CD14-positive monocyte (primary cell): ENCODE data around the gene NR1I3. TPM values are rescaled to one million over a fixed set of nuclear protein-coding genes. Genes with fewer than 3 reads are reported as not detected.
A peak's percentile ranks its signal among the peaks of the same experiment; 100 is the strongest.

Experiments used
- DNase-seq, 3 donors: peaks; one replicate each; pipeline ENCODE4 v3.0.0-alpha.2; 2011 to 2022
- H2AFZ ChIP-seq: 2 replicates; pipeline ENCODE4 v1.6.0; 2012; ENCODE audit warnings: mild to moderate bottlenecking, low read depth, low read length, inconsistent platforms; ENCODE audit not compliant: insufficient read depth, poor library complexity, severe bottlenecking
- H3K27ac ChIP-seq, 2 donors: 1 replicate in 1 of 2; 2 replicates in 1 of 2; pipeline ENCODE4 v1.5.1; 2012 to 2013; ENCODE audit warnings: low read length in 2 of 2, control low read depth in 1 of 2, inconsistent platforms in 1 of 2, low read depth in 1 of 2, mild to moderate bottlenecking in 1 of 2
- H3K27me3 ChIP-seq, 2 donors: one replicate each; pipeline versions ENCODE4 v1.6.0 to v1.6.1; 2011 to 2013; ENCODE audit warnings: low read length in 2 of 2; ENCODE audit not compliant: control insufficient read depth in 2 of 2, insufficient read depth in 2 of 2
- H3K36me3 ChIP-seq, 2 donors: replicated peaks in 1 of 2; 1 replicate in 1 of 2; 2 replicates in 1 of 2; pipeline versions ENCODE4 v1.5.1 to v1.6.1; 2012 to 2013; ENCODE audit warnings: low read length in 2 of 2, control low read depth in 1 of 2, inconsistent platforms in 1 of 2, mild to moderate bottlenecking in 1 of 2; ENCODE audit not compliant: insufficient read depth in 2 of 2, control insufficient read depth in 1 of 2
- H3K4me1 ChIP-seq, 2 donors: 1 replicate in 1 of 2; 2 replicates in 1 of 2; pipeline versions ENCODE4 v1.5.1 to v1.6.1; 2012 to 2013; ENCODE audit warnings: low read length in 2 of 2, control low read depth in 1 of 2, inconsistent platforms in 1 of 2, mild to moderate bottlenecking in 1 of 2, moderate library complexity in 1 of 2; ENCODE audit not compliant: insufficient read depth in 2 of 2, control insufficient read depth in 1 of 2
- H3K4me2 ChIP-seq: replicated peaks from 2 replicates; pipeline ENCODE3; 2012; ENCODE audit warnings: low read length, moderate library complexity, mild to moderate bottlenecking; ENCODE audit not compliant: poor library complexity, severe bottlenecking; ENCODE audit errors: extremely low read depth
- H3K4me3 ChIP-seq, 3 experiments: fragments of 200-600 bp in 1 of 3; sonication (generic) in 1 of 3; replicated peaks in 1 of 3; 1 replicate in 2 of 3; 2 replicates in 1 of 3; pipeline ENCODE4 v1.5.1; 2011 to 2013; ENCODE audit warnings: low read length in 3 of 3, mild to moderate bottlenecking in 3 of 3, control low read depth in 2 of 3, low read depth in 2 of 3, inconsistent platforms in 1 of 3, moderate library complexity in 1 of 3
- H3K79me2 ChIP-seq: 2 replicates; pipeline ENCODE4 v1.6.0; 2012; ENCODE audit warnings: mild to moderate bottlenecking, control low read depth, inconsistent platforms, low read length, moderate library complexity; ENCODE audit not compliant: insufficient read depth
- H3K9ac ChIP-seq: 2 replicates; pipeline ENCODE4 v1.6.0; 2017; ENCODE audit warnings: low read length, mild to moderate bottlenecking; ENCODE audit not compliant: insufficient read depth, poor library complexity, severe bottlenecking
- H3K9me3 ChIP-seq, 2 donors: replicated peaks in 1 of 2; 1 replicate in 1 of 2; 2 replicates in 1 of 2; pipeline versions ENCODE4 v1.5.1 to v1.6.1; 2012 to 2013; ENCODE audit warnings: low read length in 2 of 2, control low read depth in 1 of 2; ENCODE audit not compliant: control insufficient read depth in 1 of 2, insufficient read depth in 1 of 2
- H4K20me1 ChIP-seq: 2 replicates; pipeline ENCODE4 v1.6.0; 2012; ENCODE audit warnings: mild to moderate bottlenecking, low read length, control low read depth, moderate library complexity; ENCODE audit not compliant: insufficient read depth
- H3K27ac Mint-ChIP-seq, 7 donors: one replicate each; pipeline ENCODE4 v1.8.0; 2020; ENCODE audit warnings: mild to moderate bottlenecking in 7 of 7, mixed read lengths in 7 of 7, moderate library complexity in 6 of 7, inconsistent platforms in 2 of 7
- H3K27me3 Mint-ChIP-seq, 3 donors: one replicate each; pipeline ENCODE4 v1.8.0; 2021 to 2022; ENCODE audit warnings: low read depth in 3 of 3, mild to moderate bottlenecking in 3 of 3, mixed read lengths in 3 of 3, moderate library complexity in 3 of 3, inconsistent platforms in 1 of 3
- H3K36me3 Mint-ChIP-seq, 2 donors: one replicate each; pipeline ENCODE4 v1.8.0; 2020; ENCODE audit warnings: mixed read lengths in 2 of 2, inconsistent platforms in 1 of 2, mild to moderate bottlenecking in 1 of 2
- H3K4me1 Mint-ChIP-seq: one replicate; pipeline ENCODE4 v1.8.0; 2020; ENCODE audit warnings: mild to moderate bottlenecking, mixed read lengths
- H3K4me3 Mint-ChIP-seq, 2 donors: one replicate each; pipeline ENCODE4 v1.8.0; 2020; ENCODE audit warnings: mild to moderate bottlenecking in 2 of 2, mixed read lengths in 2 of 2, moderate library complexity in 1 of 2
- H3K9me3 Mint-ChIP-seq, 7 donors: one replicate each; pipeline ENCODE4 v1.8.0; 2020 to 2022; ENCODE audit warnings: mixed read lengths in 7 of 7, mild to moderate bottlenecking in 6 of 7, moderate library complexity in 6 of 7, inconsistent platforms in 2 of 7
- CTCF ChIP-seq: fragments of 200-600 bp; IDR thresholded peaks from one replicate; pipeline ENCODE4 v1.8.0; 2022; ENCODE audit warnings: antibody characterized with exemption, mild to moderate bottlenecking
- WGBS: methylation state at CpG from one replicate; pipeline ENCODE4 v1.1.5; 2013; ENCODE audit warnings: missing lambda C conversion rate; ENCODE audit not compliant: insufficient coverage; 5-methylcytosine and 5-hydroxymethylcytosine counted together
- intact Hi-C, 2 donors: fragments of 100-400 bp; cut with micrococcal nuclease; formaldehyde crosslinking; loops; one replicate each; pipeline versions ENCODE4 v1.15.0 to v1.15.1; 2023
- polyA plus RNA-seq, 3 donors: library from polyadenylated mRNA; depleted of rRNA in 1 of 3; unstranded in 2 of 3; stranded (reverse) in 1 of 3; fragments of 300-500 nt in 2 of 3; fragments of >200 nt in 1 of 3; fragmentation: Illumina TruSeq in 2 of 3; gene quantifications; 1 replicate in 2 of 3; 2 replicates in 1 of 3; pipeline ENCODE4 v1.2.3, GENCODE V29; 2012 to 2021

NR1I3 gene
- polyA plus RNA-seq, 3 donors: not detected

- no peaks in the 10 kb centered on the region for H3K27me3 ChIP-seq
- H3K4me2 ChIP-seq: no peak overlapping the region
- no peak overlapping the region for H3K27ac ChIP-seq
- H2AFZ ChIP-seq: no peak overlapping the region
- H4K20me1 ChIP-seq: no peaks in the 10 kb centered on the region
- no peaks in the 10 kb centered on the region for H3K9me3 ChIP-seq
- peaks cover 25 to 30% of the 10 kb centered on the region in 2 donors for H3K36me3 ChIP-seq
- intact Hi-C loops: loop anchor here in 1 of 2 donors (5.0 kb wide), 1 partner anchor 59 kb away; no protein-coding TSS in a partner anchor
- Mint-ChIP-seq H3K4me1 (peaks cover 5% of the 10 kb centered on the region), H3K27me3 (peaks cover 0 to 4% (median 0%) of the 10 kb centered on the region in 3 donors), H3K4me3 (no peak overlapping the region), H3K9me3 (no peaks in the 10 kb centered on the region), H3K27ac (no peak overlapping the region), H3K36me3 (peaks cover 26 to 29% of the 10 kb centered on the region in 2 donors)
- 97% methylated on average over 8 of the region's 9 CpGs for WGBS
- no peak overlapping the region for H3K9ac ChIP-seq
- H3K4me3 ChIP-seq: no peak overlapping the region
- DNase-seq: no peak
- H3K79me2 ChIP-seq: no peaks in the 10 kb centered on the region
- TF ChIP-seq CTCF: no peak
- H3K4me1 ChIP-seq: peaks cover 2 to 3% of the 10 kb centered on the region in 2 donors
Observed at GRCh38 chr1:161233102-161233501, 4.9 kb downstream of the NR1I3 start.

- WGBS: 97% methylated on average over 6 of the region's 7 CpGs
- no peaks in the 10 kb centered on the region for H3K9me3 ChIP-seq
- H2AFZ ChIP-seq: no peak overlapping the region
- H4K20me1 ChIP-seq: peaks cover 5% of the 10 kb centered on the region
- H3K27ac ChIP-seq: no peak overlapping the region
- H3K4me1 ChIP-seq: peaks cover 25% of the 10 kb centered on the region in 2 donors
- no peak overlapping the region for H3K4me3 ChIP-seq
- Mint-ChIP-seq H3K9me3 (no peaks in the 10 kb centered on the region), H3K36me3 (peaks cover 29 to 31% of the 10 kb centered on the region in 2 donors), H3K27ac (peak overlapping the region in 2 of 7 donors; percentile 50 to 53), H3K27me3 (peaks cover 0 to 4% (median 0%) of the 10 kb centered on the region in 3 donors), H3K4me3 (no peak overlapping the region), H3K4me1 (peaks cover 28% of the 10 kb centered on the region)
- H3K9ac ChIP-seq: no peak overlapping the region
- H3K27me3 ChIP-seq: no peaks in the 10 kb centered on the region
- intact Hi-C loops: loop anchor here in 1 of 2 donors (5.0 kb wide), 1 partner anchor 62 kb away; no protein-coding TSS in a partner anchor
- peaks cover 9% of the 10 kb centered on the region for H3K79me2 ChIP-seq
- no peak overlapping the region for H3K4me2 ChIP-seq
- no peak for TF ChIP-seq CTCF
- DNase-seq: no peak
- peaks cover 25 to 30% of the 10 kb centered on the region in 2 donors for H3K36me3 ChIP-seq
Observed at GRCh38 chr1:161230762-161231161, 7.2 kb downstream of the NR1I3 start.
